Stomach (tissue), 9 donors: ENCODE results near the gene AKAP6. TPM values are rescaled to one million over a fixed set of nuclear protein-coding genes. Genes with fewer than 3 reads are reported as not detected.

Experiments used
- DNase-seq, 2 donors: peaks; one replicate each; pipeline versions ENCODE4 v3.0.0 to v3.0.0-alpha.2; 2013 to 2019
- H3K27ac ChIP-seq, 5 donors: fragments of 200-600 bp in 4 of 5; sonication (generic) in 4 of 5; one replicate each; pipeline ENCODE4 v1.5.1; 2013 to 2019; ENCODE audit warnings: mild to moderate bottlenecking in 1 of 5, moderate library complexity in 1 of 5
- H3K27me3 ChIP-seq, 3 donors: fragments of 200-600 bp; sonication (generic); one replicate each; pipeline ENCODE4 v1.5.1; 2017 to 2019; ENCODE audit warnings: mixed run types in 1 of 3
- H3K36me3 ChIP-seq, 4 donors: fragments of 200-600 bp; sonication (generic); 1 replicate in 3 of 4; 2 replicates in 1 of 4; pipeline ENCODE4 v1.5.1; 2016 to 2019
- H3K4me1 ChIP-seq, 4 donors: fragments of 200-600 bp; sonication (generic); one replicate each; pipeline ENCODE4 v1.5.1; 2016 to 2019
- H3K4me3 ChIP-seq, 4 donors: fragments of 200-600 bp; sonication (generic) in 3 of 4; one replicate each; pipeline ENCODE4 v1.5.1; 2016 to 2019; ENCODE audit warnings: mild to moderate bottlenecking in 1 of 4
- H3K9me3 ChIP-seq, 4 donors: fragments of 200-600 bp; sonication (generic); one replicate each; pipeline ENCODE4 v1.5.1; 2016 to 2019
- EP300 ChIP-seq: sonication (generic); formaldehyde crosslinking; IDR thresholded peaks from one replicate; pipeline ENCODE4 v1.6.1; 2017; ENCODE audit warnings: antibody characterized with exemption
- POLR2A ChIP-seq, 4 donors: fragments of 450-650 bp; IDR thresholded peaks; one replicate each; pipeline ENCODE4 v1.6.1; 2016; ENCODE audit warnings: antibody characterized with exemption in 4 of 4, control low read depth in 2 of 4, mild to moderate bottlenecking in 1 of 4, moderate library complexity in 1 of 4
- POLR2AphosphoS5 ChIP-seq, 3 donors: sonication (generic); formaldehyde crosslinking; IDR thresholded peaks; one replicate each; pipeline ENCODE4 v1.6.1; 2016; ENCODE audit warnings: antibody characterized with exemption in 3 of 3
- WGBS, 5 donors: extraction: QIAGEN DNeasy Blood & Tissue Kit in 3 of 5; methylation state at CpG; one replicate each; pipeline versions ENCODE4 v1.1.5 to v1.1.7; 2013 to 2018; 5-methylcytosine and 5-hydroxymethylcytosine counted together
- intact Hi-C: fragments of 100-400 bp; cut with DNase I; formaldehyde crosslinking; loops from one replicate; pipeline ENCODE4 v1.15.1; 2023; ENCODE audit warnings: low total_unique reads
- polyA plus RNA-seq, 3 donors: library from polyadenylated mRNA; stranded (reverse); fragments of 200-250 nt; gene quantifications; one replicate each; pipeline ENCODE4 v1.2.3, GENCODE V29; 2013
- total RNA-seq, 5 donors: library from RNA; depleted of rRNA; stranded (reverse); fragments of >200 nt; gene quantifications; one replicate each; pipeline versions ENCODE4 v1.1.0 to v1.2.3, GENCODE V29; 2014 to 2016
- TF ChIP-seq, protein P1 (sequence below), 7 experiments: fragments of 450-650 bp in 4 of 7; fragments of 200-600 bp in 3 of 7; sonication (generic) in 3 of 7; IDR thresholded peaks; one replicate each; pipeline ENCODE4 v1.5.1; 2016 to 2019; ENCODE audit warnings: antibody characterized with exemption in 7 of 7, control low read depth in 2 of 7, mild to moderate bottlenecking in 1 of 7
- donor health status: healthy with polysubstance abuse.
- donor health status: Bipolar disorder and iron deficiency.
- donor health status: healthy.

Gene AKAP6
- total and polyA plus RNA-seq, 8 donors, result 0.15 to 132 (median 3.3) TPM

- peak overlapping the region in 4 of 5 donors; percentile 21 to 63 (median 43) for H3K27ac ChIP-seq
- no peak overlapping the region for H3K4me3 ChIP-seq
- no peaks in the 10 kb centered on the region for H3K36me3 ChIP-seq
- H3K9me3 ChIP-seq, result no peaks in the 10 kb centered on the region
- peak in 1 of 2 donors; percentile 89 for DNase-seq
- no peaks in the 10 kb centered on the region for H3K27me3 ChIP-seq
- intact Hi-C loops, result no loop called here
- 42 to 51% (median 47%) methylated on average over 4 of the region's 4 CpGs for WGBS, 5 donors
- TF ChIP-seq EP300, result no peak
- TF ChIP-seq, protein P1, sequence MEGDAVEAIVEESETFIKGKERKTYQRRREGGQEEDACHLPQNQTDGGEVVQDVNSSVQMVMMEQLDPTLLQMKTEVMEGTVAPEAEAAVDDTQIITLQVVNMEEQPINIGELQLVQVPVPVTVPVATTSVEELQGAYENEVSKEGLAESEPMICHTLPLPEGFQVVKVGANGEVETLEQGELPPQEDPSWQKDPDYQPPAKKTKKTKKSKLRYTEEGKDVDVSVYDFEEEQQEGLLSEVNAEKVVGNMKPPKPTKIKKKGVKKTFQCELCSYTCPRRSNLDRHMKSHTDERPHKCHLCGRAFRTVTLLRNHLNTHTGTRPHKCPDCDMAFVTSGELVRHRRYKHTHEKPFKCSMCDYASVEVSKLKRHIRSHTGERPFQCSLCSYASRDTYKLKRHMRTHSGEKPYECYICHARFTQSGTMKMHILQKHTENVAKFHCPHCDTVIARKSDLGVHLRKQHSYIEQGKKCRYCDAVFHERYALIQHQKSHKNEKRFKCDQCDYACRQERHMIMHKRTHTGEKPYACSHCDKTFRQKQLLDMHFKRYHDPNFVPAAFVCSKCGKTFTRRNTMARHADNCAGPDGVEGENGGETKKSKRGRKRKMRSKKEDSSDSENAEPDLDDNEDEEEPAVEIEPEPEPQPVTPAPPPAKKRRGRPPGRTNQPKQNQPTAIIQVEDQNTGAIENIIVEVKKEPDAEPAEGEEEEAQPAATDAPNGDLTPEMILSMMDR (IDR thresholded peaks at IDR 0.05), result no peak
- no peak for TF ChIP-seq POLR2A (IDR thresholded peaks at IDR 0.05)
- peak in 2 of 3 donors; percentile 37 to 43 for TF ChIP-seq POLR2AphosphoS5 (IDR thresholded peaks at IDR 0.05)
- peaks cover 0 to 31% (median 15%) of the 10 kb centered on the region in 4 donors for H3K4me1 ChIP-seq
Measured at GRCh38 chr14:32709027-32709426, 379.9 kb downstream of the AKAP6 start.

DNA sequence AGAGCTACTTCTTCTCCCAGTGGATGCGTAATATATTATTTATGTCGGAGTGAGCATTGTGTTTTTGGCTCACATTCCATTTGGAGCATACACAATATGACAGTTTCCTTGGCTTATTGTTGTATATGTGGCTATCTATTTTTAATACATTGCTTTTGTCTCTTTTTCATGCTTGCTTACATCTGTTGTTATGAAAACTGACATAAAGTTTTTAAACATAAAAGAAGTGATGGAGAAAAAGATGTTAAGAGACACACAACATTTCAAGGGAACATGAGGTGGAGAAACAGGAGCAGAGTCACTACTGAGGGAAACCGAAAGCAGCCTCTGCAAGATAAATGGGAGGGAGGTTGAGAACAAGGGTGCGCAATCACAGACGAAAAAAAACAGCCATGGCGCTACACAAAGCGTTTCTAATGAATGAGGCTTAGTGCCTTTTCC, 381.2 kb downstream of the AKAP6 start:
- WGBS, 5 donors, result 36 to 53% (median 45%) methylated on average over 7 of the region's 7 CpGs
- Histone ChIP-seq H3K4me3 (peak overlapping the region; percentile 17 to 20 (median 18)), H3K4me1 (peaks cover 0 to 31% (median 15%) of the 10 kb centered on the region in 4 donors), H3K36me3 (no peaks in the 10 kb centered on the region), H3K9me3 (no peaks in the 10 kb centered on the region), H3K27me3 (no peaks in the 10 kb centered on the region), H3K27ac (peak overlapping the region in 3 of 5 donors; percentile 23 to 63 (median 62))
- TF ChIP-seq POLR2AphosphoS5 (IDR thresholded peaks at IDR 0.05) (peak in 1 of 3 donors; percentile 30), POLR2A (IDR thresholded peaks at IDR 0.05) (no peak), EP300 (no peak)
- TF ChIP-seq, protein P1 (IDR thresholded peaks at IDR 0.05), result no peak
- intact Hi-C loops, result no loop called here
- peak in 1 of 2 donors; percentile 79 for DNase-seq

DNA sequence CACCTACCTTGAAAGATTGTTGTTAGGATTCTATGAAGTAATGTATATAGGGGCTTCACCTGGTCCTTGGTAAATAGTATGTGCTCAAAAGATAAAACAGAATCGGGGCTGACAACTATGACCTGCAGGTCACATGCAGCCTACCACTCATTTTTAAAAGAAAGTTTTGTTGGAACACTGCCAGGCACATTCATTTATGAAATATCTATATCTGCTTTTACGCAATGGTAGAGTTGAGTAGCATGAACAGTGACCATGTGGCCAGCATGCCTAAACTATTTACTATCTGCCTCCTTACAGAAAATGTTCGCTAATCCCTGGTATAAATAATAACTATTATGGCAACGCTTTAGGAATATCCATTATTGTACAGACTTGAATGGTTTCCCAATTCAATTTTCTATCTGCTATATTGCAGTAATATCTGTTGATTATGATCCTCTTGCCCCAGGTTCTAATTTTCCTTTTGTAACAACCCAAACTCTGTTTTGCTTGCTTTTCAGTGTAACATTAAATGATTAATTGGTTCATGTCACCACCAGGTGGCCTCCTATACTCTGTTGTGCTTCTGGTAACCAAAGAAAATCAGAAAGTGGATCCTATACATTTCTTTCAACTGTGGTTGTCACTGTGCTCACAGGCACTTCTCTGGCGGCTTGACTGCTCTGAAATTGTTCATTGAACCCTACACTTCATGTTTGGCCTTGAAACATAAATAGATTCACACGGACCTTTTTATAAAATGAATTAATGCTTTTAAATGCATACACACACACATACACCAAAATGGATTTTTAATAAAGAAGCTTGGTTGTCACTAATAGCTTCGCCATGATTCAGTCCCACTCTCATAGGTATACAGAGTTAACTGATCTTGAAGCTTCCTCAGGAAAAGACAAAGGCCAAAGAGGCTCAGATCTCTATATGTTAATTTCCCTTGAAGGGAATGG, 381.9 kb downstream of the AKAP6 start:
- H3K9me3 ChIP-seq, result no peaks in the 10 kb centered on the region
- whole genome bisulfite sequencing, 5 donors, result 25 to 38% (median 34%) methylated on average over 7 of the region's 7 CpGs
- intact Hi-C loops, result no loop called here
- peaks cover 0 to 31% (median 15%) of the 10 kb centered on the region in 4 donors for H3K4me1 ChIP-seq
- no peaks in the 10 kb centered on the region for H3K36me3 ChIP-seq
- TF ChIP-seq, protein P1 (IDR thresholded peaks at IDR 0.05), result peak in 2 of 7 experiments; percentile 36 to 47
- TF ChIP-seq EP300, result no peak
- no peaks in the 10 kb centered on the region for H3K27me3 ChIP-seq
- H3K27ac ChIP-seq, result peak overlapping the region in 3 of 5 donors; percentile 23 to 63 (median 62)
- DNase-seq, result peak in 1 of 2 donors; percentile 73
- H3K4me3 ChIP-seq, result peak overlapping the region; percentile 17 to 20 (median 18)

DNA sequence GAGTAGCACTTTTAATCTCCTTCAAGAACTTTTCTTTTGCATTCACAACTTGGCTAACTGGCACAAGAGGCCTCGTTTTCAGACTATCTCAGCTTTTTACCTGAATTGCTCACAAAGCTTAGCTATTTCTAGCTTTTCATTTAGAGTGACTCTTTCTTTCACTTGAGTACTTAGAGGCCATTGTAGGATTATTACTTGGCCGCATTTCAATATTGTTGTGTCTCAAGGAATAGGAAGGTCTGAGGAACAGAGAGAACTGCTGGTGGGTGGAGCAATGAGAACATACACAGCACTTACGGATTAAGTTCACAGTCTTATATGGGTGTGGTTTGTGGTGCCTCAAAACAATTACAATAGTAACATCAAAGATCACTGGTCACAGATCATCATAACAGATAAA, 384.8 kb downstream of the AKAP6 start:
- Histone ChIP-seq H3K9me3 (no peaks in the 10 kb centered on the region), H3K27ac (no peak overlapping the region), H3K4me1 (peaks cover 0 to 23% (median 9%) of the 10 kb centered on the region in 4 donors), H3K27me3 (no peaks in the 10 kb centered on the region), H3K4me3 (no peak overlapping the region), H3K36me3 (no peaks in the 10 kb centered on the region)
- TF ChIP-seq POLR2AphosphoS5 (IDR thresholded peaks at IDR 0.05) (no peak), EP300 (no peak), POLR2A (IDR thresholded peaks at IDR 0.05) (no peak)
- TF ChIP-seq, protein P1 (IDR thresholded peaks at IDR 0.05), result no peak
- 59 to 71% (median 66%) methylated on average over 3 of the region's 3 CpGs for WGBS, 5 donors
- intact Hi-C loops, result no loop called here
- no peak for DNase-seq
